Tibial artery (tissue), 4 donors: ENCODE results near the gene USP33.

Experiments used
- DNase-seq, 2 donors: peaks; one replicate each; pipeline ENCODE4 v3.0.0-alpha.2; 2019
- H3K27ac ChIP-seq, 2 donors: fragments of 200-600 bp; sonication (generic) in 1 of 2; 1 replicate in 1 of 2; 2 replicates in 1 of 2; pipeline ENCODE4 v1.5.1; 2018 to 2019; ENCODE audit warnings: mild to moderate bottlenecking in 1 of 2
- H3K27me3 ChIP-seq, 2 donors: fragments of 200-600 bp; sonication (generic) in 1 of 2; one replicate each; pipeline versions ENCODE4 v1.5.1 to v1.6.0; 2016 to 2019
- H3K36me3 ChIP-seq, 3 donors: fragments of 200-600 bp; sonication (generic) in 2 of 3; one replicate each; pipeline ENCODE4 v1.5.1; 2016 to 2019; ENCODE audit warnings: mild to moderate bottlenecking in 2 of 3
- H3K4me1 ChIP-seq, 4 donors: fragments of 200-600 bp; sonication (generic) in 2 of 4; 1 replicate in 3 of 4; 2 replicates in 1 of 4; pipeline ENCODE4 v1.5.1; 2016 to 2019
- H3K4me3 ChIP-seq, 2 donors: fragments of 200-600 bp; sonication (generic) in 1 of 2; 1 replicate in 1 of 2; 2 replicates in 1 of 2; pipeline ENCODE4 v1.5.1; 2018 to 2019; ENCODE audit warnings: mild to moderate bottlenecking in 2 of 2
- H3K9me3 ChIP-seq, 3 donors: fragments of 200-600 bp; sonication (generic) in 1 of 3; one replicate each; pipeline ENCODE4 v1.5.1; 2016 to 2019
- intact Hi-C: fragments of 100-400 bp; cut with DNase I; formaldehyde crosslinking; loops from one replicate; pipeline ENCODE4 v1.15.0; 2023; ENCODE audit warnings: low total_unique reads
- TF ChIP-seq, protein P1 (sequence below), 2 experiments: fragments of 200-600 bp in 1 of 2; fragments of 450-650 bp in 1 of 2; IDR thresholded peaks; one replicate each; pipeline ENCODE4 v1.5.1; 2017 to 2019; ENCODE audit warnings: antibody characterized with exemption in 2 of 2, mild to moderate bottlenecking in 1 of 2, moderate library complexity in 1 of 2

USP33 gene

DNA sequence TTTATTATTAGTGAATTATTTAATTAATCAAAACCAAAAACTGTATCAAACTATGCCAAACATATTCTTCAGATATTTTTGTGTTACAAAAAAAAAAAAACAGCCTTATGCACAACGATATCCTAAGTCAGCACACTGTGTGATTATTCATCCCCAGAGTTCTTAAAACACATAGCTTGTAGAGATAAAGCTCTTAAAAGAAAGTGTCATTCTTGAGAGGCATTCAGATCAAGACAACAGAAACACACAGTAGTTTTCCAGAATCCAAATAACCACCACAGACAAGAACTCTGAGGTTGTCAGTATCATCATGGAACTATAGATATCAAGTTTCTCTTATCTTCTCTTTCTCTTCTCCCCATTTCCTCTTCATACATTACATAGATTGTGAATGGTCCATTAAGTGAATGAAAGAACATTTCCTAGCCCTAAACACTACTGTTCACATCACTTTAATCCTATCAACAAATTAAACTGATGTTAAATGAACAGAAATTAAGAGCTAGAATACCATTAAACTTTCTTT is 90.7 kb downstream of the USP33 start:
- Histone ChIP-seq H3K27ac (no peak overlapping the region), H3K36me3 (no peaks in the 10 kb centered on the region), H3K9me3 (no peaks in the 10 kb centered on the region), H3K27me3 (no peaks in the 10 kb centered on the region), H3K4me3 (no peak overlapping the region), H3K4me1 (peaks cover 0 to 64% (median 20%) of the 10 kb centered on the region in 4 donors)
- intact Hi-C loops: loop anchor here (5.0 kb wide), 1 partner anchor 317 kb away; no protein-coding TSS in a partner anchor
- DNase-seq: no peak
- TF ChIP-seq, protein P1, sequence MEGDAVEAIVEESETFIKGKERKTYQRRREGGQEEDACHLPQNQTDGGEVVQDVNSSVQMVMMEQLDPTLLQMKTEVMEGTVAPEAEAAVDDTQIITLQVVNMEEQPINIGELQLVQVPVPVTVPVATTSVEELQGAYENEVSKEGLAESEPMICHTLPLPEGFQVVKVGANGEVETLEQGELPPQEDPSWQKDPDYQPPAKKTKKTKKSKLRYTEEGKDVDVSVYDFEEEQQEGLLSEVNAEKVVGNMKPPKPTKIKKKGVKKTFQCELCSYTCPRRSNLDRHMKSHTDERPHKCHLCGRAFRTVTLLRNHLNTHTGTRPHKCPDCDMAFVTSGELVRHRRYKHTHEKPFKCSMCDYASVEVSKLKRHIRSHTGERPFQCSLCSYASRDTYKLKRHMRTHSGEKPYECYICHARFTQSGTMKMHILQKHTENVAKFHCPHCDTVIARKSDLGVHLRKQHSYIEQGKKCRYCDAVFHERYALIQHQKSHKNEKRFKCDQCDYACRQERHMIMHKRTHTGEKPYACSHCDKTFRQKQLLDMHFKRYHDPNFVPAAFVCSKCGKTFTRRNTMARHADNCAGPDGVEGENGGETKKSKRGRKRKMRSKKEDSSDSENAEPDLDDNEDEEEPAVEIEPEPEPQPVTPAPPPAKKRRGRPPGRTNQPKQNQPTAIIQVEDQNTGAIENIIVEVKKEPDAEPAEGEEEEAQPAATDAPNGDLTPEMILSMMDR (IDR thresholded peaks at IDR 0.05): no peak

DNA sequence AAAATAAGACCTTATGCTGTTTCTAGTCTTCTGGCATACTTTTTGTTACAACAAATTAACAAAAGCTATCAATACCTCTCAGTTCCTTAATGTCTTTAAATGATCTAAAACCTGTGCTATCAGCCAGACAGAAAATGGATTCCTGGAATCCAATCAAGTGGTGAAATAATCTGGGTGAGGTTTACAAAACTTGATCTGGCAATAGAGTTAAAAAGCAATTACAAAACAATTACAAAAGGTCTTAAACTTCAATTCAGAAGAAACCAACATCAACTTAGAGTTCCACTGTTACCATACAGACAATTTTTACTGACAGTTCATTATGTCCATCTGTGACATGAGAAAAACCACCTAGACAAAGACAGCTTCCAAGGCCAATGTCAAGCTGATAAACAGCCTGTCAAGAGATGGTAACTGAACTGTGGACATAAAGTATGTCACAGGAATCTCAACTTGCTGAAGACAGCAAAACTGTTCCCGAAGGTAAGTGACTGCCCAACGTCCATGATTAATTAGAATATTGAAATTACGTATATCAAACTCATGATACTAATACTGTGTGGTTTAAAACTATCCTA is 94.6 kb downstream of the USP33 start:
- no peak overlapping the region for H3K4me3 ChIP-seq
- DNase-seq: no peak
- intact Hi-C loops: loop anchor here (5.0 kb wide), 1 partner anchor 313 kb away; no protein-coding TSS in a partner anchor
- no peaks in the 10 kb centered on the region for H3K9me3 ChIP-seq
- H3K27me3 ChIP-seq: no peaks in the 10 kb centered on the region
- TF ChIP-seq, protein P1 (IDR thresholded peaks at IDR 0.05): no peak
- H3K36me3 ChIP-seq: no peaks in the 10 kb centered on the region
- peaks cover 0 to 41% (median 9%) of the 10 kb centered on the region in 4 donors for H3K4me1 ChIP-seq
- no peak overlapping the region for H3K27ac ChIP-seq

DNA sequence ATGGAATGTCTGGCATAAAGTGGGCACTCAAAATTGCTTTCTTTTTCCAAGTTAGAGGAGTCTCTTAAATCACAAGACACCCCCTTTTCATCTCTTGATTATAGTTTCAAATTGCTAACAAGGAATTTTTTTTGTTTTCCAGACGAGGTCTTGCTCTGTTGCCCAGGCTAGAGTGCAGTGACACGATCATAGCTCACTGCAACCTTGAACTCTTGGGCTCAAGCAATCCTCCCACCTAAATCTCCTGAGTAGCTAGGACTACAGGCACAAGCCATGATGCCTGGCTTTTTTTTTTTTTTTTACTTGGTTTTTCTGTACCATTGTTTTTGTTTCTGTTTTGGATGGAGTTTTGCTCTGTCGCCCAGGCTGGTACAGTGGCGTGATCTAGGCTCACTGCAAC is 98.0 kb downstream of the USP33 start:
- no peak overlapping the region for H3K27ac ChIP-seq
- DNase-seq: no peak
- intact Hi-C loops: no loop called here
- H3K4me1 ChIP-seq: peaks cover 0 to 18% (median 5%) of the 10 kb centered on the region in 4 donors
- H3K27me3 ChIP-seq: no peaks in the 10 kb centered on the region
- TF ChIP-seq, protein P1 (IDR thresholded peaks at IDR 0.05): no peak
- H3K4me3 ChIP-seq: no peak overlapping the region
- H3K9me3 ChIP-seq: no peaks in the 10 kb centered on the region
- no peaks in the 10 kb centered on the region for H3K36me3 ChIP-seq

DNA sequence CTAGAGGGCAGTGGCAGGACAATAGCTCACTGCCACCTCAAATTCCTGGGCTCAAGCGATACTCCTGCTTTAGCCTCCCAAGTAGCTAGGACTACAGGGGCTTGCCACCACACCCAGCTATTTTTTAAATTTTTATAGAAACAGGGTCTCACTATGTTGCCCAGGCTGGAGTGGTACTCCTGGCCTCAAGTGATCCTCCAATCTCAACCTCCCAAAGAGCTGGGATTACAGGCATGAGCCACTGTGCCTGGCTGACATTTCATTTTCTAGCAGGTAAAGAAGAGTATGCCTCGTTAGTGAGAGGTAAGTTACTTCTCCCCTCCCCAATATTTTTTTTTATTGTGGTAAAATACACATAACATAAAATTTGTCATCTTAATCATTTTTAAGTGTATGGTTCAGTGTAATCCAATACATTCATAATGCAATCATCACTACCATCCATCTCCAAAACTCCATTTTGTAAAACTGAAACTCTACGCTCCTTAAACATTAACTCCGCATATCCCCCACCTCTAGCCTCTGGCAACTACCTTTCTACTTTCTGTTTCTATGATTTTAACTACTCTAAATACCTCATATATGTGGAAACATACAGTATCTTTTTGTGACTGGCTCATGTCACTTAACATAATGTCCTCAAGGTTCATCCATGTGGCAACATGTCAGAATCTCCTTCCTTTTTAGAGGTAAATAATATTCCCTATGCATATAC is 99.6 kb downstream of the USP33 start:
- H3K9me3 ChIP-seq: no peaks in the 10 kb centered on the region
- intact Hi-C loops: no loop called here
- no peaks in the 10 kb centered on the region for H3K36me3 ChIP-seq
- no peak for DNase-seq
- H3K4me3 ChIP-seq: no peak overlapping the region
- no peak overlapping the region for H3K27ac ChIP-seq
- peaks cover 0 to 9% (median 4%) of the 10 kb centered on the region in 4 donors for H3K4me1 ChIP-seq
- TF ChIP-seq, protein P1 (IDR thresholded peaks at IDR 0.05): no peak
- H3K27me3 ChIP-seq: no peaks in the 10 kb centered on the region

DNA sequence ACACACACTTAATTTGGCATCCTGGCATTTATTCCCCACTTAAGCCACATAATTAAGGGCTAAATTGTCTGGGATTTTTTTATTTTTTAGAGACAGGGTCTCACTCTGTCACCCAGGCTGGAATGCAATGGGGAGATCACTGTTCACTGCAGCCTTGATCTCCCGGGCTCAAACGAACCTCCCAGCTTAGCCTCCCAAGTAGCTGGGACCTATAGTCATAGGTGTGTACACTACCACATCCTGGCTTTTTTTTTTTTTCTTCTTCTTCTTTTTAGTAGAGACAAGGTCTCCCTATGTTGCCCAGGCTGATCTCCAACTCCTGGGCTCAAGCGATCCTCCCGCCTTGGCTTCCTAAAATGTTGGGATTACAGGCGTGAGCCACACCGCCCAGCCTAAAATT is 101.4 kb downstream of the USP33 start:
- H3K27me3 ChIP-seq: no peaks in the 10 kb centered on the region
- no peak overlapping the region for H3K4me3 ChIP-seq
- intact Hi-C loops: no loop called here

More for the DNA sequence above, 101.4 kb downstream of the USP33 start:
- no peaks in the 10 kb centered on the region for H3K36me3 ChIP-seq
- no peak overlapping the region for H3K27ac ChIP-seq
- no peak for DNase-seq
- H3K4me1 ChIP-seq: peaks cover 0 to 4% (median 0%) of the 10 kb centered on the region in 4 donors
- H3K9me3 ChIP-seq: no peaks in the 10 kb centered on the region
- TF ChIP-seq, protein P1 (IDR thresholded peaks at IDR 0.05): no peak
